HG03378 (cell line): ENCODE measurements around the gene UTF1.
A peak's percentile ranks its signal among the peaks of the same experiment; 100 is the strongest.

Experiments used
- ATAC-seq: cut with Tn5 transposase; IDR thresholded peaks from one replicate; pipeline ENCODE4 v1.9.1; 2021; ENCODE audit warnings: mild to moderate bottlenecking, moderate library complexity; ENCODE audit not compliant: unreplicated experiment

The UTF1 gene

DNA sequence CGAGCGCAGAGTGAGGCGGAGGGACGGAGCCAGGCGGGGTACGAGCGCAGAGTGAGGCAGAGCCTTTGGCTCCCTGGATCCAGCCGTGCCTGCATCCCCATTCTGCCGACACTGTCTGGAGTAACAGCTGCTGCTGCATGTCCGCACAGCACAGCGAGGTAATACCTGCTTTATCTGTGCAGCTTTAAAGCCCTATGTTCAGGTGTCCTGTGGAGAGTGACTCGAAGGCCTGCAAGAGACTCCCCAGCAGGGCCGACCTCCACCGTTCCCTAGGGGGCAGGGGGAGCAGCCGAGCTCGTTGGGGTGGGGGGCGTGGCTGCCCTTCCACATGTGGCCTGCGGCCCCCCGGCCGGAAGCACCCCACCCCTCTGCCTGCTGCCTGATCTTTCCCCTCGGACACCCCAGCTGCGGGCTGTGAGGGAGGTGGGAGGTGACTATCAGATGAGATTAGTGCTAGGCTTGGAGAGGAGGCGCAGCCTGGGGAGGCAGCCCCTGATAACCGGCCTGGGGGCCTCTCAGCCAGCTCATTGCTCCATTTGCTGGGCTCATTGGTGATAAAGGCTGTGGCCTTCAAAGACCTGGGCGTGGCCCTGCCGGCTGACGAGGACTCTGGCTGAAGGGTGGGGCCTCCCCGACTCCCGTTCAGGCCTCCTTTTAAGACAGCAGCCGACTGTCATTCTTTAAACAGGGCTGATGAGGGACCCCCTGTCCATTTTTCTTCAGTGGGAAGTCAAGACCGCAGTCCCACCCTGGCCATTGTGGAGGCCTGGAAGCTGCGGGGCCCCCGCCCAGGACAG is 15.6 kb downstream of the UTF1 start:
- ATAC-seq, result no peak

DNA sequence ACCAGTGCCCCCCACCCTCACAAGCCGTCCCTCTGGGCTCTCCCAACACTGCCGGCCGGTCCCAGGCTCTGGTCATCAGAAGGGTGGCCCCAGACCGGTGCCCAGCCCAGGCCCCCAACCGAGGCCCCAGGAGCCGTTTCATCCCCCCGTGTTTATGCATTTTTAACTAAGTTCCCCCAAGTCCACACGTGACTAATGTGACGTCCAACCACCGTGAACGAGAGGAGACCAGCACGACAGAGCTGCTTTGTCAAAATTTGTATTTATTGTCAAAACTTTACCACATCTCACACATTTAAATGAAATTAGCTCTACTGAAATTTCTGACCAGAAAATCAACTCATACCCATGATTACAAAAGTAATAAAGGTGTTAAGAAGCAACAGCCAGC is 16.2 kb downstream of the UTF1 start:
- ATAC-seq, result no peak

GRCh38 chr10:133247681-133248333 is 17.8 kb downstream of the UTF1 start:
- ATAC-seq, result no peak

- ATAC-seq, result no peak
Observed at GRCh38 chr10:133248334-133248715, 18.3 kb downstream of the UTF1 start.

- ATAC-seq, result no peak
Observed at GRCh38 chr10:133249094-133249780, 19.2 kb downstream of the UTF1 start.

DNA sequence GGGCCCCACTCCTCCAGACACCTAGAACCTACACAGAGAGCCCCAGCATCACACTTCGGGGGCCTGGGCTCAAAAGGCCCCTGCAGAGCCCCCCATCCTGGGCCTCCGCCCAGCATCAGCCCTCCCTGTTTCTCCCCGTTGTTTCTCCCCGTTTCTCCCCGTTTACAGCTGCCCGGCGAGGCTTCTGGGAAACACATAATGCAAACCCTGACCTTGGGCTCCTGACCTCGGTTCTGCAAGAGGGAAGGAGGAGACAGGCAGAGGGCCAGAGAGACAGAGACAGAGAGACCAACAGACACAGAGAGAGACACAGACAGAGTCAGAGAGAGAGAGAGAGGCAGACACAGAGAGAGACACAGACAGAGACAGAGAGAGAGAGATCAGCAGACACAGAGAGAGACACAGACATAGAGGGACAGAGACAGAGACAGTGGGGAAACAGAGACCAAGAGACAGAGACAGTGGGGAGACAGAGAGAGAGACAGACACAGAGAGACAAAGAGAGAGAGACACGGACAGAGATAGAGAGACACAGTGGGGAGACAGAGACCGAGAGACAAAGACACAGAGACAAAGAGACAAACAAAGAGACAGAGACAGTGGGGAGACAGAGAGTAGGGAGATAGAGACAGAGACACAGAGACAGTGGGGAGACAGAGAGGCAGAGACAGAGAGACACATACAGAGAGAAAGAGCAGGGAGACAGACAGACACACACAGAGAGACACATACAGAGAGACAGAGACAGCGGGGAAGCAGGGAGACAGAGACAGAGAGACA is 20.1 kb downstream of the UTF1 start:
- no peak for ATAC-seq

DNA sequence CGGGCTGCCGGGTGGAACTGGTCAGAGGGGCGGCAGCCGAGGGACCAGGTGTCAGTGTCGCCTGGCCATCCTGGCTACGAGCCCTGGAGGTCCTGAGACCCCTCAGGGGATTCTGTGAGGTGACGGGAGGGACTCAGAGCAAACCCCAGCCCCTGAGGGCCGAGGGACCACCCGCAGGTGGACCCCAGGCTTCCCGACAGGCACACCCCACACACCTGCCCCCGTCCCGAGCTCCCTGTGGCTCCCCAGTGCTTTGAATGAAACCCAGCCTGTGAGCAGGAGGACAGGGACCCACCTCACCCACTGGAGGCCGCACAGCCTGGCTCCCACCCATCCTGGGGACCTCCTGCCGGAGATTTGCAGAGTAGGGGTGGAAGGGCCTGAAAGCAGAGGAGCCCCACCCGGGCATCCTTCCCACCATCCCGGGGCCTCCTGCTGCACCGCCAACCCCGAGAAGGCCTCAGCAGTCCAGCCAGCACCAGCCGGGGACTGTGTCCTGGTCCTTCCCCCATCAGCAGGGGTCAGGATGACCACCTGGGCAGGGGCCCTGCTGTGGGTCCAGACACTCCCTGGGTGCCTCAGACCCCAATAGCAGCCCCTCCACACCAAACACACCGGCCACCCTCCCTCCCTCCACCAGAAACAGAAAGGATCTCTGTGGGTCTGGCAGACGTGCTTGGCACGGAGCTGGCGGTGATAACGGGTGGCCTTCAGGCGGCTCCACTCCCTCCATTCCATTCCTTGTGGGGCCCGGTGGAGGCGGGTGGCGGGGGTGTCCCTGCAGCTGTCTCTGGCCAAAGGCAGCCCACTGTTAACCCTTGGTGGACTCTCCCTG is 21.6 kb downstream of the UTF1 start:
- no peak for ATAC-seq

- ATAC-seq, result no peak
Observed at GRCh38 chr10:133252223-133252552, 22.2 kb downstream of the UTF1 start.

GRCh38 chr10:133253361-133253955 is 23.4 kb downstream of the UTF1 start:
- no peak for ATAC-seq

- ATAC-seq, result no peak
Observed at GRCh38 chr10:133254421-133255120, 24.6 kb downstream of the UTF1 start.

DNA sequence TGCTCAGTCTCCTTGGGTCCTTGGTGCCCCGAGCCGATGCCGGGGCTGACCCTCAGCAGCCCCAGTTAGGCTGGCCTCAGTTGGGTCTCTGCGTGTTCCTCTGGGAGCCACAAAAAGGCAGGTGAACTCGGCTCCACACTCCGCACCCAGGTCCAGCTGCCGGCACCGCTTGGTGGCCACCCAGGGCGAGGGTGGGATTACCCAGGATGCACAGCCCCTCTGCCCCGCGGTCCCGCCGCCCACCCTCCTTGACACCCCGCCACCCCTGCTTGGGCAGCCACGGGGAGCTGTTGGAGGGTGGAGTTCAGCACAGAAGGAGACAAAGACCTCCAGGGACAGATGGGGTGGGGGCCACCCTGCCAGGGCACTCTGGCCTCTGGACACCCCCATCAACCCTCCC is 25.3 kb downstream of the UTF1 start:
- ATAC-seq, result no peak

GRCh38 chr10:133257489-133258065 is 27.6 kb downstream of the UTF1 start:
- ATAC-seq, result no peak

DNA sequence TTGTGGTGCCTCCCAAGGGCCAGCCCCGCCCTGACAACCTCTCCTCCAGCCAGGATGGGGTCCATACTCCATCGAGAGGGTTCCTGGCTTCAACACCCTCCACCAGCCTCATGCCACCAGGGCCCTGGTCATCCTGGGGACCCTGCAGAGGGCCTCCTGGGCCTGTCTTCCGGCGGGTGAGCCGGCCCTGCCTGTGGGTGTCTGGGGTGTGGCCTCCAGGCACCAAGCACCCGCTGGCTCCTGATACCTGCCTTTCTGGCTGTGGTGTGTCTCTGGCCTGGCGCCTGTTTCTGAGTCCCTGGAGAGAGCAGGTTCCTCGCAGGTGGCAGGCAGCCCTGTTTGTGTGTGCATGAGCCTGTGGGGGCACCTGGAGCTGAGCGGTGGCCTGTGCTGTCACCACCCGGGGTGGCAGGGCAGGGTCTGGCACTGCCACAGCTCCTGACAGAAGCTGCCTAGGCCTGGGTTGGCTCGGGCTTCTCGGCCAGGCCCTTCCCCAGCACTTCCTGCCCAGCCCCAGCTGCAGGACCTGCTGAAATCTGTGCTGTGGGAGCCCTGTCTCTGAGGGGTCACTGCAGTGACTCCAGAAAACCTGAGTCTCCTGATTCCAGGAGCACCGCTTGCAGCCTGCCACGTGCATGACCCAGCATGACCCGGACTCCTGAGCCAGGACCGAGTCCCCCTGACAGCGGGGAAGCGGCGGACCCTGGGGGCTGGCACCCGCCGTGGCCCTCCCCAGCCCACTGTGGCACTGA is 28.2 kb downstream of the UTF1 start:
- ATAC-seq, result no peak

DNA sequence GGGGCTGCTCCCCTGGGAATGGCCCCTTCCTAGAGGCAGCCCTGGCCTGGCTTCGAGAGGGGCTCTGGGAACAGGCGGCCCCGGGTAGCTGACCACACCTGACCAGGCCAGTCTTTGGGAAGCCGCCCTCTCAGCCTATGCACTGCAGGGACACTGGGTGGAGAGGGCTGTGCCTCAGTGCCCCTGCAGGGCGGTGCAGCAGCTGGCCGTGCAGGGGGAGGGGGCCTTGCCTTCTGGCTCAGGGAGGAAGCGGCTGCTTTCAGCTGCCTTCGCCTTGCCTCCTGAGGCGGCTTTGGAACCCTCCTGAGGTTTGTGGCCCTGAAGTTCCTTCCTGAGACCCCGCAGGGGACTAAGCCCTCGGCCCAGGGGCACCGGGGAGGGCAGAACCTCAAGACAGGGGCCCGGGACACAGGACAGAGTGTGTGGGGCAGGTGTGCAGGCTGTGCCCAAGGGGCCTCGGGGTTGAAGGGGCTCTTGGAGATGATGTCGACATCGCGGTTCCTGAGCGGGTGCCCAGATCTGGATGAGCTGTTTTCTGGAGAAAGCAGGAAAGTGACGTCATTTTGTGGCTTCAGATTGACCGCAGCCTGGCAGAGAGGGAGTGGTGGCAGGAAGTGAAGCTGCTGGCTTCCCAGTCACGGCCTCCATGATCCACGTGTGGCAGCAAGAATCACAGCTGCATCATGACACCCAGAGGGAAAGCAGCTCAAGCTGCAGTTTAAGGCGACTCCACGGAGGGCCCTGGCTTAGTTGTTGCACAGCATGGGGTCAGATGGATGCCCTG is 29.0 kb downstream of the UTF1 start:
- ATAC-seq, result no peak

DNA sequence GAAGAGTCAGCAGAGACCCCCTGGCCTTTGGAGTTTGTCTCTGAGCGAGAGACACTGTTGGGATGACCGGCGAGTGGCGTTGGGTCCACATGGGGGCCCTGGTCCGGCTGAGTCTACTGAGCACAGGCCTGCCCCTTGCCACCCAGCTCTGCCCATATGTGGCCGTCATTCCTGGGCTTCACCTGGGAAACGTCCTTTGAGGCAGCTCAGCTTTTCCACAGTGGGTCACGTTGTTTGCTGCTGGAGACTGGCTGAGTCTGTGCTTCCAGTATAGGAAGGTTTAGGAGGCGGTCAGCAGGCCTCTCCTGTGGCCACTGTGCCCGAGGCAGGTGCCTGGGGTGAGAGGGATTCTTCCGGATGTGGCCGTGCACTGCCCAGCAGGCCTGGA is 29.6 kb downstream of the UTF1 start:
- ATAC-seq, result no peak

DNA sequence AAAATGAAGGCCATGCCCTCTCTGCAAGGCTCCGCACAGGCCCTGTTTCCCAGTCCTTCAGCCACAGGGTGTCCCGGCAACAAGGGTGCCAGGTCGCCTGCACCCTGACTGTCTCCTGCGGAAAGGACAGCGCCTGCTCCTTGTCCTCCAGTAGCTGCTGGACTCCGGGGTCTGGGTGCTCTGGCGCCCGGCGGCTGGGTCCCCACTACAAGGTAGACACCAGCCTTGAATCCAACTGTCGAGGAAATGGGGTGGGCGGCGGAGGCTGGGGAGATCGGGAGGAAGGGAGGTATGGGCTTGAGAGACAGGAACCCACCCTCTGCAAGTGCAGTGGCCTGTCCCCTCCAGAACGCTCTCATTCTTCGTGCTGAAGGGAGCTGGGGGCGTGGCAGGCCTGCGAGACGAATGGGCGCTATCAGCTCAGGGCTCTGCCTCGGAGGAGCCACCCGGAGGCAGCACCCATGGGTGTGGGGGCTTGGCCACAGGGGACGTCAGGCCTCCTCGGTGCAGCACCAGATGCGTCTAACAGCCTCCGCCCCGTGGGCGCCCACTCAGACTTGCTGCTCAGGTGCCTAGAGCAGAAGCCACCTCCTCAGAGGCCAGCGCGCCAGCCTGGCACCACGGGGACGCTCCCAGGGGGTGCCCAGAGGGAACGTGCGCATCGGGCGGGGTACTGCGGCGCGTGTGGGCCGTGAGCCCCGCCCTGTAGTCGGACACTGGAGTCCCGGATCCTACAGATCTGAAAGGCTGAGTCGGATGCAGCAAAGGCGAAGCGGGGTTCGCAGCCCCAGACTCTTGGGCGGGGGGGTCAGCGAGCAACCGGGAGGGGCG is 31.1 kb downstream of the UTF1 start:
- ATAC-seq, result peak; percentile 51
